Left lung (tissue), 10 donors: ENCODE results near the gene DDX51. TPM values are rescaled to one million over a fixed set of nuclear protein-coding genes. Genes with fewer than 3 reads are reported as not detected.

Source experiments
- ATAC-seq: fragments of 200-7000 bp; cut with Tn5 transposase; one replicate; pipeline ENCODE4 v1.9.1; 2020; ENCODE audit warnings: moderate library complexity
- DNase-seq, 4 donors: peaks; one replicate each; pipeline ENCODE4 v3.0.0-alpha.2; 2013 to 2020
- H3K27ac ChIP-seq, 2 donors: fragments of 200-600 bp; sonication (generic) in 1 of 2; one replicate each; pipeline versions ENCODE4 v1.5.0 to v1.8.0; 2020 to 2021
- H3K27me3 ChIP-seq, 2 donors: fragments of 200-600 bp; sonication (generic) in 1 of 2; one replicate each; pipeline versions ENCODE4 v1.5.0 to v1.8.0; 2020 to 2021
- H3K36me3 ChIP-seq, 2 donors: fragments of 200-600 bp; sonication (generic) in 1 of 2; one replicate each; pipeline versions ENCODE4 v1.5.0 to v1.8.0; 2020 to 2021
- H3K4me1 ChIP-seq, 2 donors: fragments of 200-600 bp; one replicate each; pipeline ENCODE4 v1.8.0; 2021
- H3K4me3 ChIP-seq, 2 donors: fragments of 200-600 bp; sonication (generic) in 1 of 2; one replicate each; pipeline versions ENCODE4 v1.5.0 to v1.8.0; 2020 to 2021; ENCODE audit warnings: mild to moderate bottlenecking in 1 of 2
- H3K9me3 ChIP-seq, 2 donors: fragments of 200-600 bp; sonication (generic) in 1 of 2; one replicate each; pipeline versions ENCODE4 v1.5.0 to v1.8.0; 2020 to 2021
- intact Hi-C, 2 donors: fragments of 100-400 bp; cut with DNase I; formaldehyde crosslinking; loops; one replicate each; pipeline versions ENCODE4 v1.11.2 to v1.14.2; 2022
- polyA plus RNA-seq, 6 donors: library from polyadenylated mRNA; unstranded; fragments of 120-200 nt; gene quantifications; one replicate each; pipeline ENCODE4 v1.2.1, GENCODE V29; 2013; ENCODE audit not compliant: insufficient read length in 6 of 6
- total RNA-seq, 2 donors: library from RNA; stranded (reverse); fragmentation: NEBNext Ultra II Directional; extraction: Animal tissue kit (Norgen Biotek cat#: 25700); gene quantifications; one replicate each; pipeline ENCODE4 v1.2.1, GENCODE V29; 2021
- TF ChIP-seq, protein P1 (sequence below), 2 donors: fragments of 200-600 bp; sonication (generic) in 1 of 2; IDR thresholded peaks; one replicate each; pipeline versions ENCODE4 v1.5.0 to v1.8.0; 2021; ENCODE audit warnings: antibody characterized with exemption in 2 of 2
- donor health status: DM: no; HTN: yes; CAD: no.
- donor health status: DM: no; HTN: no; CAD: no.

DDX51 gene
- total and polyA plus RNA-seq, 8 donors, result 11.7 to 27.6 (median 18.6) TPM

GRCh38 chr12:132161036-132161781, 17.1 kb upstream of the DDX51 start:
- ATAC-seq (no peak), DNase-seq (peak in 1 of 4 donors; percentile 46)
- Histone ChIP-seq H3K27me3 (peaks cover 0 to 18% of the 10 kb centered on the region in 2 donors), H3K27ac (no peak overlapping the region), H3K4me3 (no peak overlapping the region), H3K9me3 (no peaks in the 10 kb centered on the region), H3K4me1 (peaks cover 6 to 18% of the 10 kb centered on the region in 2 donors), H3K36me3 (no peaks in the 10 kb centered on the region)
- intact Hi-C loops, result no loop called here
- TF ChIP-seq, protein P1, sequence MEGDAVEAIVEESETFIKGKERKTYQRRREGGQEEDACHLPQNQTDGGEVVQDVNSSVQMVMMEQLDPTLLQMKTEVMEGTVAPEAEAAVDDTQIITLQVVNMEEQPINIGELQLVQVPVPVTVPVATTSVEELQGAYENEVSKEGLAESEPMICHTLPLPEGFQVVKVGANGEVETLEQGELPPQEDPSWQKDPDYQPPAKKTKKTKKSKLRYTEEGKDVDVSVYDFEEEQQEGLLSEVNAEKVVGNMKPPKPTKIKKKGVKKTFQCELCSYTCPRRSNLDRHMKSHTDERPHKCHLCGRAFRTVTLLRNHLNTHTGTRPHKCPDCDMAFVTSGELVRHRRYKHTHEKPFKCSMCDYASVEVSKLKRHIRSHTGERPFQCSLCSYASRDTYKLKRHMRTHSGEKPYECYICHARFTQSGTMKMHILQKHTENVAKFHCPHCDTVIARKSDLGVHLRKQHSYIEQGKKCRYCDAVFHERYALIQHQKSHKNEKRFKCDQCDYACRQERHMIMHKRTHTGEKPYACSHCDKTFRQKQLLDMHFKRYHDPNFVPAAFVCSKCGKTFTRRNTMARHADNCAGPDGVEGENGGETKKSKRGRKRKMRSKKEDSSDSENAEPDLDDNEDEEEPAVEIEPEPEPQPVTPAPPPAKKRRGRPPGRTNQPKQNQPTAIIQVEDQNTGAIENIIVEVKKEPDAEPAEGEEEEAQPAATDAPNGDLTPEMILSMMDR (IDR thresholded peaks at IDR 0.05), result no peak

GRCh38 chr12:132160601-132161035, 16.5 kb upstream of the DDX51 start:
- Histone ChIP-seq H3K9me3 (no peaks in the 10 kb centered on the region), H3K36me3 (no peaks in the 10 kb centered on the region), H3K4me3 (no peak overlapping the region), H3K4me1 (peaks cover 6 to 18% of the 10 kb centered on the region in 2 donors), H3K27me3 (peaks cover 0 to 18% of the 10 kb centered on the region in 2 donors), H3K27ac (no peak overlapping the region)
- intact Hi-C loops, result no loop called here
- ATAC-seq (no peak), DNase-seq (peak in 1 of 4 donors; percentile 62)
- TF ChIP-seq, protein P1 (IDR thresholded peaks at IDR 0.05), result no peak

DNA sequence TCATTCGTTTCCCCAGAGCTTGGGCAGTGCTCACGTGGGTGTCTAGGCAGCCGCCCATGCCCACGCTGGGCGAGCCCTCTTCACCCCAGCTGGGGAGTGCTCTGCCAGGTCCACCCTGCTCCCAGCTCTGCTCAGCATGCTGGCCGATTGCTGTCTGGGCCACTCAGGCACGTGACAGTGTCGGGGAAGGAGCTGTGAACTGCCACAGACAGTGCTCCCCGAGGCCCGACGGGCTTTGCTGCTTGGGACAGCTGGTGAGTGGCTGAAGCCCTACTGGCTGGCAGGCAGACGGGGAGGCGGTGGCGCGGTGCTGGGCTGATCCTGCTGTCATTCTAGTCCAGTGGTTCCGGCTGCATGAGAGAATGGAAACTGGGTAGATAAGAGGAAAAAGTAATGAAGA, 15.9 kb upstream of the DDX51 start:
- H3K9me3 ChIP-seq, result no peaks in the 10 kb centered on the region
- TF ChIP-seq, protein P1 (IDR thresholded peaks at IDR 0.05), result no peak
- no peak overlapping the region for H3K27ac ChIP-seq
- H3K4me1 ChIP-seq, result peaks cover 6 to 18% of the 10 kb centered on the region in 2 donors
- peak in 1 of 4 donors; percentile 73 for DNase-seq
- peaks cover 0 to 18% of the 10 kb centered on the region in 2 donors for H3K27me3 ChIP-seq
- intact Hi-C loops, result no loop called here
- no peak for ATAC-seq
- no peaks in the 10 kb centered on the region for H3K36me3 ChIP-seq
- H3K4me3 ChIP-seq, result no peak overlapping the region

DNA sequence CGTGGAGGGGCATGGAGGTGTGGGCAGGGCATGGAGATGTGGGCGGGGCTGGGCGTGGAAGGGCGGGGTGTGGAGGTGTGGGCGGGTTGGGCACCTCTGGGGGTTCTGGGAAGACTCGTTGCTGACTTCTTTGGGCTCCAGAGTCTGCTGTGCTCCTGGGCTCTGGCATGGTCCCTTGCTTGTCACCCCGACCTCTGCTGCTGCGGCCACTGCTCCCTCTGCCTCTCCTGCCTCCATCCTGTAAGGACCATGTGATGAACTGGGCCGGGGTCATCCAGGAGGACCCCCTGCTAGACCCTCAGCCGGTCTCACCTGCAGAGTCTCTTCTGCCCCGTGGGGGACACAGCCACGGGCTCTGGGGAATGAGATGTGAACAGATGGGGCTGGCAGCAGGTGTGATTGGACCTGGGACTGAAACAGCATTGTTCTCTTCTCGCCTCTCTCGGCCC, 15.5 kb upstream of the DDX51 start:
- peak in 1 of 4 donors; percentile 71 for DNase-seq

More for the DNA sequence above, 15.5 kb upstream of the DDX51 start:
- H3K4me3 ChIP-seq, result no peak overlapping the region
- H3K27ac ChIP-seq, result no peak overlapping the region
- H3K9me3 ChIP-seq, result no peaks in the 10 kb centered on the region
- peaks cover 6 to 18% of the 10 kb centered on the region in 2 donors for H3K4me1 ChIP-seq
- no peak for ATAC-seq
- intact Hi-C loops, result no loop called here
- H3K36me3 ChIP-seq, result no peaks in the 10 kb centered on the region
- H3K27me3 ChIP-seq, result peaks cover 0 to 18% of the 10 kb centered on the region in 2 donors
- TF ChIP-seq, protein P1 (IDR thresholded peaks at IDR 0.05), result no peak
